ENCODE measurements around the gene CMSS1.

Gene CMSS1

DNA sequence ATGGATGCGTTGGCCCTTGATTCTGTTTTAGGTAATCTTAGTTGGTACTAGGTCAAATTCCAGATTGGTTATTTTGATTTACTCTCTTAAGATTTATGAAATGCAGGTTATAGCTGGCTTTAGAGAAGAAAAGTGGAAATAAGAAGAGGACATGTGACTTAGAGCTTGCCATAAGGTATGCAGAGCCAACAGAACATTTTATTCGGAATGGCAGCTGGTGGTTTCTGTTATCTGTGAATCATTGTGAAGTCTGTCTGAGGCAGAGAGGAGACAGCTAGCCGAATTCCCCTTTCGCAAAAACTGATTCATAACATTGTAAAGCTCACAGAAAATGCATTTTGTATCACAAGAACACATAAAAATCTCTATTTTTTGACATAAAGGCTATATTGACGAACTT, 214.6 kb downstream of the CMSS1 start:
- no peak overlapping the region for H3K4me3 ChIP-seq (ENCODE audit: control insufficient read depth, low read depth, low read length)
- TF ChIP-seq, protein P1, sequence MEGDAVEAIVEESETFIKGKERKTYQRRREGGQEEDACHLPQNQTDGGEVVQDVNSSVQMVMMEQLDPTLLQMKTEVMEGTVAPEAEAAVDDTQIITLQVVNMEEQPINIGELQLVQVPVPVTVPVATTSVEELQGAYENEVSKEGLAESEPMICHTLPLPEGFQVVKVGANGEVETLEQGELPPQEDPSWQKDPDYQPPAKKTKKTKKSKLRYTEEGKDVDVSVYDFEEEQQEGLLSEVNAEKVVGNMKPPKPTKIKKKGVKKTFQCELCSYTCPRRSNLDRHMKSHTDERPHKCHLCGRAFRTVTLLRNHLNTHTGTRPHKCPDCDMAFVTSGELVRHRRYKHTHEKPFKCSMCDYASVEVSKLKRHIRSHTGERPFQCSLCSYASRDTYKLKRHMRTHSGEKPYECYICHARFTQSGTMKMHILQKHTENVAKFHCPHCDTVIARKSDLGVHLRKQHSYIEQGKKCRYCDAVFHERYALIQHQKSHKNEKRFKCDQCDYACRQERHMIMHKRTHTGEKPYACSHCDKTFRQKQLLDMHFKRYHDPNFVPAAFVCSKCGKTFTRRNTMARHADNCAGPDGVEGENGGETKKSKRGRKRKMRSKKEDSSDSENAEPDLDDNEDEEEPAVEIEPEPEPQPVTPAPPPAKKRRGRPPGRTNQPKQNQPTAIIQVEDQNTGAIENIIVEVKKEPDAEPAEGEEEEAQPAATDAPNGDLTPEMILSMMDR (conservative IDR thresholded peaks at IDR 0.05; ENCODE audit: control insufficient read depth, insufficient read depth, low read depth, low read length) = no peak

DNA sequence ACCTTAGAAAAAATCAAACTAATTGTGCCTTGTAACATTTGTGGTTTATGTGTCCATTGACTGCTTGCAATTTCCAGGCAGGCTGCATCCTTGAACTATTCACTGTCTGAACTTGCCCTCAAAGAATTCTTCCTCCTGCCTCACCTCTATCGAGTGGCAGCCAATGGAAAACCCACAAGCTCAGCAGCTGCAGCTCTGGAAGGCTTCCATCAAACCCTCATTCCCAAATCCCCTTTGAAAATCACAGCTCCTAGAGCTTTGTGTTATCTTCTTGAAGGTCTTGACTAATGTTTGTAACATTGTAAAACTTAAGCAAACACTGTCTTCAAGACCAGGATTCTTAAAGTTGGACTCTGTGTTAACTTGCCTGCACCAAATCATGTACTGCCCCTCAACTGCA, 215.5 kb downstream of the CMSS1 start:
- DNase-seq (ENCODE audit: low read depth) = peak; percentile 31
- TF ChIP-seq, protein P1 (conservative IDR thresholded peaks at IDR 0.05; ENCODE audit: control insufficient read depth, insufficient read depth, low read depth, low read length) = no peak
- no peak overlapping the region for H3K4me3 ChIP-seq (ENCODE audit: control insufficient read depth, low read depth, low read length)

More for the DNA sequence above, 214.6 kb downstream of the CMSS1 start:
- peak; percentile 72 for DNase-seq (ENCODE audit: low read depth)

- peak; percentile 65 for DNase-seq (ENCODE audit: low read depth)
- TF ChIP-seq, protein P1 (conservative IDR thresholded peaks at IDR 0.05; ENCODE audit: control insufficient read depth, insufficient read depth, low read depth, low read length) = no peak
- H3K4me3 ChIP-seq (ENCODE audit: control insufficient read depth, low read depth, low read length) = no peak overlapping the region
Measured at GRCh38 chr3:100033903-100034471, 216.3 kb downstream of the CMSS1 start.

DNA sequence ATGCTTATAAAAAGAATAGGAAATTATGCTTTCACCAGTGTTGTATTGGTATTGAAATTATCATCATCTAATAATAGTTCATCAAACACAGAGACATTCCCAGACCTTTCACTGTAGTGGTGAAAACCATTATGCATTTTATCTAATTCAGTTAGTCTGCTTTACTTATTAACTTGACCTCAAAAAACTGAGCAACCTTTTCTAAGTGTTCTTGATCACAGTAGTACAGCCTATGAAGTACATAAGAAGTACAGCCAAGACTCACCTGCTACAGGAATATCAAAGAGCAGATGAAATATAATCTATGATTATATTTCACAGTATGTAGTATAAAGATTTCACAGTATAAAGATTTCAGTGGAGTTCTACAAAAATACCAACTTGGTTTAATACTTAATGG, 221.4 kb downstream of the CMSS1 start:
- DNase-seq (ENCODE audit: low read depth) = no peak
- TF ChIP-seq, protein P1 (conservative IDR thresholded peaks at IDR 0.05; ENCODE audit: control insufficient read depth, insufficient read depth, low read depth, low read length) = no peak
- no peak overlapping the region for H3K4me3 ChIP-seq (ENCODE audit: control insufficient read depth, low read depth, low read length)

- TF ChIP-seq, protein P1 (conservative IDR thresholded peaks at IDR 0.05; ENCODE audit: control insufficient read depth, insufficient read depth, low read depth, low read length) = no peak
- DNase-seq (ENCODE audit: low read depth) = peak; percentile 84
- no peak overlapping the region for H3K4me3 ChIP-seq (ENCODE audit: control insufficient read depth, low read depth, low read length)
Measured at GRCh38 chr3:100040451-100041225, 223.0 kb downstream of the CMSS1 start.

DNA sequence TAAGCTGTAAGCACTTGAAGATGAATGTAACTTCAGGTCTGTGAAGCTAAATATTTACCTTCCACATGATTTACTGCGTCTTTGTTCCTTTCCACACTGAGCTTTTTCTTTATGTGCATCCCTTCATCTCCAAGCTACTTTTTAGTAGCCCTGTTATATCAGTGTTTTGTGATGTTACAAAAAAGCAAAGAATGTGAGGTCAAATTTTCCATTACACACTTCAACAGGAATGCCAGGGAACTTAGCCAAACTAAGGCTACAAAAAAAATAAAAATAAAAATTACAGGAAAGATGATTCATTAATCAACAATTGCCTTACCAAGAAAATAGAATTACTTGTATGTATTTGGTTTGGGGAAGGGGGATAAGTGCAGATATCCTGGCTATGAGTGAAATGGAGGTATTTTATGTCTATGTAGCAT, 223.7 kb downstream of the CMSS1 start:
- TF ChIP-seq, protein P1 (conservative IDR thresholded peaks at IDR 0.05; ENCODE audit: control insufficient read depth, insufficient read depth, low read depth, low read length) = no peak
- no peak overlapping the region for H3K4me3 ChIP-seq (ENCODE audit: control insufficient read depth, low read depth, low read length)
- peak; percentile 87 for DNase-seq (ENCODE audit: low read depth)
